Measurements from ENCODE around the gene IL11. TPM values are rescaled to one million over a fixed set of nuclear protein-coding genes. Genes with fewer than 3 reads are reported as not detected.

IL11 gene
- total RNA-seq, 2 experiments from 2014 or later, result 0.09 to 0.18 TPM

- ChIA-PET CTCF (interaction anchor here (0.8 kb wide), 1 partner anchor 29 kb away, joined by 3 read pairs; no protein-coding TSS in a partner anchor), POLR2A (interaction anchor here (0.6 kb wide), 1 partner anchor 14 kb away, joined by 5 read pairs; no protein-coding TSS in a partner anchor)
- no peaks in the 10 kb centered on the region for H3K36me3 Mint-ChIP-seq (ENCODE audit: low read depth)
- peak overlapping the region; percentile 58 for H3K4me3 Mint-ChIP-seq
- peaks cover 5% of the 10 kb centered on the region for H3K4me1 Mint-ChIP-seq
- DNase-seq, result peak; percentile 60
- peak; percentile 77 for ATAC-seq
- no peak overlapping the region for H3K27ac Mint-ChIP-seq
- H3K27me3 Mint-ChIP-seq, result peaks cover 37% of the 10 kb centered on the region
- H3K9me3 Mint-ChIP-seq (ENCODE audit: low read depth), result no peaks in the 10 kb centered on the region
- intact Hi-C loops (cut with DNase I, micrococcal nuclease), result no loop called here
Measured at GRCh38 chr19:55369653-55370304, 484 bp downstream of the IL11 start.

DNA sequence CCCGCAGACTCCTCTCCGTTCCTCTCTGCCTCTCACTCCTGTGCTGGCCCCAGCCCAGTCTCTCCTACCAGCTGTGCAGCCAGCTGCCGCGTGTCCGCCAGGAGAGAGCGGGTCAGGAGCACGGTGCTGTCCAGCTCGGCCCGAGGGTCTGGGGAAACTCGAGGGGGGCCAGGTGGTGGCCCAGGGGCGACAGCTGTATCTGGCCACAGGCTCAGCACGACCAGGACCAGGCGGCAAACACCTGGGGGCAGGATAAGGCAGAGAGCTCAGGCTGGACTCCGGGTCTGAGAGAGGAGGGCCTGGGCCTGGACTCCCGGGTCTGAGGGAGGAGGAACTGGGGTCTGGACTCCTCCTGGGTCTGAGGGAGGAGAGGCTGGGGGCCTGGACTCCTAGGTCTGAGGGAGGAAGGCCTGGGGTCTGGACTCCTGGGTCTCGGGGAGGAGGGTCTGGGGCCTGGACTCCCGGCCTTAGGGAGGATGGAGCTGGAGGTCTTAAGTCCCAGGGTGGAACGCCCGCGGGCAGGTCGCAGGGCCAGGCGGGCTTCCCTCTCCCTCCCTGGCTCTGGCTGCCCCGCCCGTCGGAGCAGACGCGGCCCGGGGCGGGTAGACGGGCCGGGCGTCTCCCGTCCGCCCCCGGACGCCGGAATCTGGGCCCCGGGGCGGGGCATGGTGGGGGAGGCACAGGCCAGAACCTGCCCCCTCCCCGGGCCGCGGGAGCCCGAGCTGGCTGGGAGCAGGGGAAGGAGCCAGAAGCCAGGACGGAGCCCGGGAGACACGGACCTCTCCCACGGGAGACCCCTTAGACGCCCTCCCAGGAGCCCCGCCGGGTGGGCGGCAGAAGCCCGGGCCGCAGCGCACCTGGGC, 1.3 kb downstream of the IL11 start:
- POLR2A ChIA-PET, result interaction anchor here (0.6 to 0.8 kb wide), 2 partner anchors 13 to 14 kb away, joined by 3 to 5 read pairs; no protein-coding TSS in a partner anchor
- Mint-ChIP-seq H3K36me3 (ENCODE audit: low read depth) (no peaks in the 10 kb centered on the region), H3K9me3 (ENCODE audit: low read depth) (no peaks in the 10 kb centered on the region), H3K27me3 (peaks cover 37% of the 10 kb centered on the region), H3K4me3 (no peak overlapping the region), H3K27ac (no peak overlapping the region), H3K4me1 (peaks cover 5% of the 10 kb centered on the region)
- DNase-seq (peak; percentile 49), ATAC-seq (peak; percentile 56)
- intact Hi-C loops (cut with DNase I, micrococcal nuclease), result no loop called here
- CTCF ChIA-PET, result interaction anchor here (0.6 to 0.8 kb wide), 2 partner anchors 28 to 78 kb away, joined by 3 to 5 read pairs; no protein-coding TSS in a partner anchor

DNA sequence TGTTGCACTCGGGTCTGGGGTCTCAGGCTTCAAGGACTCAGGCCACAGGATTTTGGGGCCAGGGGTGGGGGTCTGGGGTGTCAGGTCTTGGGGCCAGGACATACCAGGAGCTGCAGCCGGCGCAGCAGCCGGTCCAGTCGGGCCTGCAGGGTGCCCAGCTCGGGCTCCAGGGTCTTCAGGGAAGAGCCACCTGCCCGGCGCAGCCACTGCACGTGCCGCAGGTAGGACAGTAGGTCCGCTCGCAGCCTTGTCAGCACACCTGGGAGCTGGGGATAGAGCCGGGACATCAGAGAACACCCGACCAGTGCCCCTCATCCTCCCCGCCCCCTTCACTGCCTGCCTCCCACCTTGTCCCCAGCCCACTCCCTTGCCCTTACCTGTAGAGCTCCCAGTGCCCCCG, 2.2 kb downstream of the IL11 start:
- ChIA-PET CTCF (no interaction called here), POLR2A (interaction anchor here (0.8 kb wide), 1 partner anchor 15 kb away, joined by 3 read pairs; no protein-coding TSS in a partner anchor)
- intact Hi-C loops (cut with DNase I, micrococcal nuclease), result no loop called here
- Mint-ChIP-seq H3K4me1 (peaks cover 5% of the 10 kb centered on the region), H3K9me3 (ENCODE audit: low read depth) (no peaks in the 10 kb centered on the region), H3K36me3 (ENCODE audit: low read depth) (no peaks in the 10 kb centered on the region), H3K27me3 (peaks cover 33% of the 10 kb centered on the region), H3K4me3 (no peak overlapping the region), H3K27ac (no peak overlapping the region)
- DNase-seq, result no peak
- ATAC-seq, result no peak

DNA sequence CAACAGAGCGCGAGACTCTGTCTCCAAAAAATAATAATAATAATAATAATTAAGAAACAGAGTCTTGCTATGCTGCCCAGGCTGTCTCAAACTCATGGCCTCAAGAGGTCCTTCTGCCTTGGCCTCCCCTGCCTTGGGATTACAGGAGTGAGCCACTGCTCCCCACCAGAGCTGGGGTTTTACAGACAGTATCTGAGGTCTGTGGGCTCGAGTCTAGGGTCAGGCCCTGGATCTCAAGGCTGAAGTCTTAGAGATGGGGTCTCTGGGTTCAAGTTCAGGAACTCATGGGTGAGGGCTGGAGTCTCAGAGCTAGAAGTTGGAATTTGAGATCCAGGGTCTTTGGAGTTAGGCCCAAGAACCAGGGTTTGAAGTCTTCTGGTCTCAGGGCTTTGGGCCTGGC, 3.5 kb downstream of the IL11 start:
- Mint-ChIP-seq H3K27me3 (peaks cover 28% of the 10 kb centered on the region), H3K4me3 (no peak overlapping the region), H3K27ac (no peak overlapping the region), H3K36me3 (ENCODE audit: low read depth) (no peaks in the 10 kb centered on the region), H3K9me3 (ENCODE audit: low read depth) (no peaks in the 10 kb centered on the region), H3K4me1 (peaks cover 5% of the 10 kb centered on the region)
- ATAC-seq, result no peak
- ChIA-PET CTCF (interaction anchor here (0.6 kb wide), 1 partner anchor 38 kb away, joined by 3 read pairs; no protein-coding TSS in a partner anchor), POLR2A (no interaction called here)
- no peak for DNase-seq
- intact Hi-C loops (cut with DNase I, micrococcal nuclease), result no loop called here

- H3K9me3 Mint-ChIP-seq (ENCODE audit: low read depth), result no peaks in the 10 kb centered on the region
- CTCF ChIA-PET, result no interaction called here
- POLR2A ChIA-PET, result no interaction called here
- peaks cover 22% of the 10 kb centered on the region for H3K27me3 Mint-ChIP-seq
- intact Hi-C loops (cut with DNase I, micrococcal nuclease), result no loop called here
- DNase-seq (no peak), ATAC-seq (no peak)
- H3K4me1 Mint-ChIP-seq, result peaks cover 5% of the 10 kb centered on the region
- H3K4me3 Mint-ChIP-seq, result no peak overlapping the region
- H3K27ac Mint-ChIP-seq, result no peak overlapping the region
- no peaks in the 10 kb centered on the region for H3K36me3 Mint-ChIP-seq (ENCODE audit: low read depth)
Measured at GRCh38 chr19:55365964-55366363, 4.3 kb downstream of the IL11 start.

- no peaks in the 10 kb centered on the region for H3K9me3 Mint-ChIP-seq (ENCODE audit: low read depth)
- no peak overlapping the region for H3K4me3 Mint-ChIP-seq
- ChIA-PET POLR2A (no interaction called here), CTCF (no interaction called here)
- peaks cover 15% of the 10 kb centered on the region for H3K27me3 Mint-ChIP-seq
- H3K27ac Mint-ChIP-seq, result no peak overlapping the region
- H3K36me3 Mint-ChIP-seq (ENCODE audit: low read depth), result no peaks in the 10 kb centered on the region
- ATAC-seq (no peak), DNase-seq (no peak)
- intact Hi-C loops (cut with DNase I, micrococcal nuclease), result no loop called here
- H3K4me1 Mint-ChIP-seq, result peaks cover 3% of the 10 kb centered on the region
Measured at GRCh38 chr19:55365245-55365644, 5.0 kb downstream of the IL11 start.

DNA sequence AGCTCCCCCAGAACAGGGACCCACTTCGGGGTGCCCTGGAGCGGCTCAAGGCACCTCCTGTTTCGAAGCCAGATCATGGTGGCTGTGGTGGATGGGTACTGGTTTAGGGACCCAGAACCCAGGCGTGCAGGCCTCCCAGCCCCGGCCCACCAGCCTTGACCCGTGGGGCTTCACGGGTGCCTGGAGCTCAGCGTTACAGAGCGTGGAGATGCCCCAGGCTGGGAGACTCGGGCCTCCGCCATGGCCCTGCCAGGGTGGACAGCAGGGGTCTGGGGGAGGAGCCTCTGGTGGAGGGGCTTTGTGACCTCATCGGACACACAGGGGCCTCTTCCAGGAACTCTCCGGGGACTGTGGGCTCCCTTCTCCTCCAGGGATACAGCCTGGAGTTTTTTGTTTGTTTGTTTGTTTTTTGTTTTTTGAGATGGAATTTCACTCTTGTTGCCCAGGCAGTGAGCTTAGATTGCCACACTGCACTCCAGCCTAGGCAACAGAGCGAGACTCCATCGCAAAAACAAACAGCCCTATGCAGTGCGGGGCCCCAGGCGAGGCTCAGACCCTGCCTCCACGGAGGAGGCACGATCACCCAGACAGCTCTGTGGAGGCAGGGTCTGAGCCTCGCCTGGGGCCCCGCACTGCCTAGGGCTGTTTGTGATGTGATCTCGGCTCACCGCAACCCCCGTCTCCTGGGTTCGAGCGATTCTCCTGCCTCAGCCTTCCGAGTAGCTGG, 7.1 kb downstream of the IL11 start, which contains the start of gene GARIN5B:
Gene GARIN5B (minus strand): TSS at position 271 of the 727 bp plus-strand sequence. CDS start 194 bp downstream, at position 77.
- H3K9me3 Mint-ChIP-seq (ENCODE audit: low read depth), result no peaks in the 10 kb centered on the region
- no peaks in the 10 kb centered on the region for H3K36me3 Mint-ChIP-seq (ENCODE audit: low read depth)
- ChIA-PET CTCF (no interaction called here), POLR2A (no interaction called here)
- no peak for ATAC-seq
- intact Hi-C loops (cut with DNase I, micrococcal nuclease), result no loop called here
- no peak within 1 kb of the TSS for H3K27ac Mint-ChIP-seq
- no peak within 1 kb of the TSS for H3K4me3 Mint-ChIP-seq
- H3K4me1 Mint-ChIP-seq, result no peaks in the 10 kb centered on the region
- no peak for DNase-seq
- peaks cover 8% of the 10 kb centered on the region for H3K27me3 Mint-ChIP-seq

DNA sequence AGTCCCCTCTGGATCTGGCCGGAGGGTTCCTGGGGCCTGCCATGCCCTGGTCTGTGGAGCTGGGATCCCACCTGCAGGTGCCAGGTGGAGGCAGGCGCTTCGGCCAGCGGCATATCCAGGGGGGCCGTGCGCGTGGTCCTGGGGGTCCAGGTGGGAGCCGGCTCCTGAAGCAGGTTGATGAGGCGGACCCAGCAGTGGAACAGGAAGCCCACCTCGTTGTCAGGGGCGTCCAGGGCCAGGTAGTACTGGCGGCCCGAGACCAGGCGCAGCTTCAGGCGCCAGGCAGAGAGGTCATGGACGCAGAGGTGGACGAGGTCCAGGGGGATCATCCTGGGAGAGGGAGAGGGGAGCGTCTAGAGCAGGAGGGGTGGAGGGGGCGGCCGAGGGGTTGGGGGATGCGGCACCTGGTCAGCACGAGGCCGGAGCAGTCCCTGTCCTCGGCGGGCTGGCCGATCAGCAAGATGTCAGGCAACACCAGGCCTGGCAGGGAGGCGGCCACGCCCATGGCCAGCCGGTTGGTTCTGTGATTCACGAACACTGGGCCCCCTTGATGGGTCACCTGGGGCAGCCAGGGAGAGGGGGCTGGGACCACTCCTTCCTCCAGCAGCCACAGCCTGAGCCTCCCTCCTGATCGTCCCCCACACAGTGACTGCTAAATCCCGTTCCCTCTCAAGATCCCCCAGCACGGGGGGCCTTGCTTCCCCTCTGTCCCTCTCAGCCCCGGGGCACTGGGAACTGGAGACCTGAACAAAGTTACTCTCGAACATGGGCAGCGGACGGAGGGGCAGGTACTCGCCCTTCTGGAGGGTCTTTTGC, 7.9 kb downstream of the IL11 start:
- ATAC-seq, result no peak
- H3K9me3 Mint-ChIP-seq (ENCODE audit: low read depth), result no peaks in the 10 kb centered on the region
- H3K27me3 Mint-ChIP-seq, result peaks cover 5% of the 10 kb centered on the region
- no peak overlapping the region for H3K4me3 Mint-ChIP-seq
- POLR2A ChIA-PET, result no interaction called here
- DNase-seq, result no peak
- no peak overlapping the region for H3K27ac Mint-ChIP-seq
- H3K4me1 Mint-ChIP-seq, result no peaks in the 10 kb centered on the region
- no peaks in the 10 kb centered on the region for H3K36me3 Mint-ChIP-seq (ENCODE audit: low read depth)
- intact Hi-C loops (cut with DNase I, micrococcal nuclease), result no loop called here
- CTCF ChIA-PET, result interaction anchor here (0.6 kb wide), 1 partner anchor 367 kb away, joined by 4 read pairs; no protein-coding TSS in a partner anchor

DNA sequence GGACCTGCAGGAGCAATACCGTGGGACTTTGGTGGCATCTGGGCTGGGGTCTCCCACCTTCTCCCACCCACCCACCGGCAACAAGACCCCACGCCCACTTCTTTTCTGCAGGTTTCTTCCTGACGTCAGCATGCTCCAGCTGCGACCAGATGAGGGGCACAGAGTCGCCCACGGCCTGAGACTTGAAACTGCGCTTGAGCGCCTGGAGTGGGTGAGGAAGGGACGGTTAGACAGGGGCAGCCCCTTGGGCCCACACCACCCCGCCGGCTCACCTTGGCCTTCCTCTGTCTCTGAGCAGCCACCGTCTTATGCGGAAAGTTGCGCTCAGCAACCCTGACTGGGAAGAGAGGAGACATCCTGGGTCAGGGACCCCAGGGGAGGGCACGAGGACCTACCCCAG, 9.4 kb downstream of the IL11 start:
- Mint-ChIP-seq H3K9me3 (ENCODE audit: low read depth) (no peaks in the 10 kb centered on the region), H3K4me3 (no peak overlapping the region), H3K27ac (no peak overlapping the region), H3K27me3 (peaks cover 9% of the 10 kb centered on the region), H3K36me3 (ENCODE audit: low read depth) (no peaks in the 10 kb centered on the region), H3K4me1 (no peaks in the 10 kb centered on the region)
- intact Hi-C loops (cut with DNase I, micrococcal nuclease), result no loop called here
- DNase-seq (no peak), ATAC-seq (no peak)
- ChIA-PET CTCF (interaction anchor here (0.9 to 1.0 kb wide), 2 partner anchors 12 to 23 kb away, joined by 3 read pairs; no protein-coding TSS in a partner anchor), POLR2A (no interaction called here)

- ATAC-seq (no peak), DNase-seq (no peak)
- no peaks in the 10 kb centered on the region for H3K36me3 Mint-ChIP-seq (ENCODE audit: low read depth)
- intact Hi-C loops (cut with DNase I, micrococcal nuclease), result no loop called here
- H3K9me3 Mint-ChIP-seq (ENCODE audit: low read depth), result no peaks in the 10 kb centered on the region
- ChIA-PET CTCF (no interaction called here), POLR2A (no interaction called here)
- H3K4me3 Mint-ChIP-seq, result no peak overlapping the region
- H3K27me3 Mint-ChIP-seq, result peaks cover 14% of the 10 kb centered on the region
- H3K4me1 Mint-ChIP-seq, result no peaks in the 10 kb centered on the region
- no peak overlapping the region for H3K27ac Mint-ChIP-seq
Measured at GRCh38 chr19:55358943-55359908, 11.0 kb downstream of the IL11 start.

Data from activated CD4-positive, alpha-beta T cell treated with anti-CD3 and anti-CD28 coated beads for 36 hours (primary cell).